ENCODE data around the gene GRIK4.

Gene GRIK4

DNA sequence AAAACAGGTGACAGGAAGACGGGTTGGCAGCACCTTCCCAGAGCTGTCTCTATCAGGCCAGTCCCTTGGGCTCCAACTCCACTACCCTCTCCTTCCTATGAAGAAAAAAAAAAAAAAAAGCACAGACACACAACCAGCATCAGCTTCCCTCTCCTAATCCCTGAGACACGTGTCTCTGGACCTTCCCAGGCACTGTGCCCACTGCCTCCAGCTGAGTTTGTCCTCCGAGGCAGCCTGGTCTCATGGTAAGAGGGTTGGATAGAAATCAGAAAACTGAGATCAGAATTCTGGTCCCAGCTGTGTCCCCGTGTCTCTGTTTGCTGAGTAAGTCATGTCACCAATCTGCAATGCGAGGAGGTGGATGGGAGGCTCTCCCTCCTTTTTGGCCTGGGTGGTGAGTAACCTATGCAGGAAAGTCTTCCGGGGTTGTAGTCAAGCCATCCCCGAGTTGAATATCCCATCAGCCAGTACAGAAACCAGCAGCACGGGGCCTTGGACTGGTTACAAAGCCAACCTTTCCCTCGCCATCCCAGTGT is 318.6 kb downstream of the GRIK4 start:
- H3K4me3 ChIP-seq (ENCODE audit: low read depth, low read length): no peak overlapping the region
- TF ChIP-seq CTCF (IDR thresholded peaks at IDR 0.05; ENCODE audit: low read depth, low read length, missing control alignments): no peak
- DNase-seq (ENCODE audit: low read depth): no peak

DNA sequence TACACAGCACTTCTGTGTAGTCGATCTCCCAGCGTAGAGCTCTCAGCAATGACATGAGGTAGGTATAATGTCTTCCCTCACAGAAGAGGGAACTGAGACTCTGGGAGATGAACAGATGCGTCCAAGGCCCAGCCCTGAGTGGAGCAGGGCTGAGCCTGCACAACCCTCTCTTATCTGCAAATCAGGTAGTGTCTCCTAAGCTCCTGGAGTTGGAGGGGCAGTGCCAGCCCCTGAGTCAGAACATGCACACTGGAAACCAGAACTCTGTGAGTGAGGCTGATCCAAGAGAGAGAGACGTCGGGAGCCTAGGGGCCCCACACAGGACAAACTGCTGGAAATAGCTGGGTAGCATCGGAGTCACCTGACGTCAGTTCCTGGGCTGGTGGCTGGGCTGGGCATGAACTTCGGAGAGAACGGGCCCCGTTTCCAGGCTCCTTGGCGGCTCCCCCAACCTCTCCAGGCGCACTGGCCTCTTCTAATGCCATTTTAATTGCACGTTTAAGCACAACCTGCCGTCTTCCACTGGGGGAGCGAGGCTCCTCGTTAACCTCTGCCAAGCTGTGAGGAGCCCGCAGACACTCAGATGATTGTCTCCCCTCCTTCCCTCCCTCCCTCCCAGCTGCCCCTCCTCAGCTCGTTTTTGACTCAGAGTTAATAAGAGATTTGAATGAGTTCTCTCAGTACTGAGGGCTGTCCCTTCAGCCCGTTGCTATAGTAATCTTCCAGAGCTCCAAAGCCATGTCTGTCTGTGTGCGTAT is 321.1 kb downstream of the GRIK4 start:
- no peak for TF ChIP-seq CTCF (IDR thresholded peaks at IDR 0.05; ENCODE audit: low read depth, low read length, missing control alignments)
- no peak overlapping the region for H3K4me3 ChIP-seq (ENCODE audit: low read depth, low read length)
- DNase-seq (ENCODE audit: low read depth): no peak

DNA sequence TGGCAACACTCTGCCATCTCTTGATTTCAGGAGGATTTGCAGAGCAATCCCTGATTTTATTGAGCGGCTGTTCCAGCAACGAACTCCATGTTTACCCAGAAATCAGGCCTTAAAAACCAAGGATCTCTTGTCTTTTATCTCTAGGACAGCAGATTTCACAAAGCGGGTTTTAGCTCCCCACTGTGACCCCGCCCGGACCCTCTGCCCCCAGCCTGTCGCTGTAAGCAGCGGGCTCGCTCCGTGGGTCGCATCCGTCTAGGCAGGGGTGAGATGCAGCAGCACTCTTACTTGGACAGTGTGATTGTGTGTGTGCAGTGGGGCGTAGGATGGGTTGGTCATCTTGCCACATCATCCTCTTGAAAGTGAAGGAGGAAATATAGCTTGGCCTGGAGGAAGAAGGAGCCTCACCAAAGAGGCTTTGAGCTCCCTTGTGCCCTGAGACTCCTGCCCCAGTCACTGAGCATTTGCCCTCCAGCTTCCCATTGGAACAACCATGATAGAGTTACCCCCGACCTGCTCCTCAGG is 323.2 kb downstream of the GRIK4 start:
- no peak for DNase-seq (ENCODE audit: low read depth)
- no peak for TF ChIP-seq CTCF (IDR thresholded peaks at IDR 0.05; ENCODE audit: low read depth, low read length, missing control alignments)
- H3K4me3 ChIP-seq (ENCODE audit: low read depth, low read length): no peak overlapping the region

GRCh38 chr11:120835601-120836228 is 324.2 kb downstream of the GRIK4 start:
- TF ChIP-seq CTCF (IDR thresholded peaks at IDR 0.05; ENCODE audit: low read depth, low read length, missing control alignments): peak; percentile 15
- DNase-seq (ENCODE audit: low read depth): peak; percentile 50
- no peak overlapping the region for H3K4me3 ChIP-seq (ENCODE audit: low read depth, low read length)

DNA sequence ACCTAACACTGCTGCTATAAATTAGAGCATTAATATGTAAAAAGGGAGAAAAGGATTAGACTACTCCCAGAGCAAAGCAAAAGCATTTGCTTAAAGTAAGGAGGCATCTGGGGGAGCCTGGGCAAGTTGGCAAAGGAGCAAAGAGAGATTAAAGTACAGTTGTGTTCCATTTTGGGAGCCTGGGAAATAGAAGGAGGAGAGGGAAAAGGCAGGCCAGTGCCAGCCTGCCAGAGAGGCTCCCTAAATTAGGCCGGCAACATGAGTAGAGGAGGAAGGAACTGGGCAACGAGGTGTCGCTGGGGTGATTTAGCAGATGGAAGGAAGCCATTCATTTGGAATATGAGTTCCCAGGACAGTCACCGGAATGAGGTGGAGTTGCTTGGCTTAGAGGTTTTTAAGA is 326.1 kb downstream of the GRIK4 start:
- no peak overlapping the region for H3K4me3 ChIP-seq (ENCODE audit: low read depth, low read length)
- DNase-seq (ENCODE audit: low read depth): no peak
- no peak for TF ChIP-seq CTCF (IDR thresholded peaks at IDR 0.05; ENCODE audit: low read depth, low read length, missing control alignments)

- H3K4me3 ChIP-seq (ENCODE audit: low read depth, low read length): no peak overlapping the region
- no peak for TF ChIP-seq CTCF (IDR thresholded peaks at IDR 0.05; ENCODE audit: low read depth, low read length, missing control alignments)
- no peak for DNase-seq (ENCODE audit: low read depth)
These were observed 327.7 kb downstream of the GRIK4 start for GRCh38 chr11:120839201-120839600.
